GM10248 (cell line): ENCODE results near the gene EAF2.

Experiments used
- CTCF ChIA-PET: fragments of 300-600 bp; sonication (Branson Sonifier 250); formaldehyde crosslinking; extraction: SDS; loops from one replicate; lab custom pipeline; 2021; ENCODE audit warnings: antibody characterized with exemption; lab: Yijun Ruan, JAX
- POLR2A ChIA-PET: fragments of 350-650 bp; sonication (Branson Sonifier 250); formaldehyde crosslinking; extraction: SDS; loops from one replicate; lab custom pipeline; 2020; ENCODE audit warnings: antibody characterized with exemption; lab: Yijun Ruan, JAX
- DNase-seq: peaks from one replicate; pipeline ENCODE4 v3.0.0; 2012; ENCODE audit errors: extremely low spot score
- CTCF ChIP-seq: IDR thresholded peaks from 2 replicates; pipeline ENCODE4 v1.5.1; 2012; ENCODE audit warnings: mild to moderate bottlenecking, low read depth; ENCODE audit errors: extremely low read depth, missing control alignments, control extremely low read depth

Gene EAF2

GRCh38 chr3:121895121-121895520 lies 60.1 kb downstream of the EAF2 start:
- DNase-seq: no peak
- POLR2A ChIA-PET: no interaction called here
- TF ChIP-seq CTCF: no peak
- CTCF ChIA-PET: interaction anchor here (1.2 to 1.8 kb wide), 2 partner anchors 14 to 418 kb away, joined by 3 to 4 read pairs; no protein-coding TSS in a partner anchor

DNA sequence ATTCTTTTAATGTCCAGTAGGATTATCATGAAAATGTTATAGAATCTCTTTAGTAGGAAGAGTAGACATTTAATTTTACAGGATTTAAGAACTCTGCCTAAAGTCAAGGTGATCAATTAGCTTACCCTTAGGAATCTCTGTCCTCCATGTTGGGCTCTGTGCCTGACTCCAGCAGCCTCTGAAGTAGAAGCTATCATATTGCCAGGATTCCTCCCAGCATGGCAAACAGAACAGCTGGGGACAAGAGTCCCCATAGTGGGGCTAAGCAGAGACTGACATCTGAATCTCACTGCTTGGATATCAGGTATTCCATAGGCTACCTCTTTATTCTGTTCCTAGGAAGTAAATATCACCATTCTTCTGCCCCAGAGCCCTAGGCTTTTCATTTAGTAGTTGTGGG lies 60.7 kb downstream of the EAF2 start:
- TF ChIP-seq CTCF: no peak
- POLR2A ChIA-PET: no interaction called here

DNA sequence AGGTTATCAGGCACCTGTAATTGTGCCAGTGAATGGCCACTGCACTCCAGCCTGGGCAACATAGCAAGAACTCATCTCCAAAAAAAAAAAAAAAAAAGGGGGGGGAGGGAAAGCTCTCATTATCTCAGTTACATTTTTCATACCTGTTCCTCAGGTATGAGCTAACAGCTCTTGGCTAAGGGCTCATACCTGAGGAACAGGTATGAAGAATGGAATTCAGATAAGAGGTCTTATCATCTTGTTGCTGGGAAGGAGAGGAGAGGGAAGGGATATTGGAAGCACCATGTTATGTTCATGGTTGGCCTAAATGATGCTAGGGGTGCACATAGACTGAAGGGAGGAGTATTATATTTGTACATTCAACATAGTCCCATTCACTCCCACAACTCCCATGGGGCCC lies 61.8 kb downstream of the EAF2 start:
- CTCF ChIA-PET: interaction anchor here (1.0 kb wide), 1 partner anchor 14 kb away, joined by 3 read pairs; no protein-coding TSS in a partner anchor

More for the DNA sequence above, 60.7 kb downstream of the EAF2 start:
- no peak for DNase-seq
- CTCF ChIA-PET: interaction anchor here (1.2 kb wide), 1 partner anchor 417 kb away, joined by 3 read pairs; no protein-coding TSS in a partner anchor

GRCh38 chr3:121897296-121897695 lies 62.3 kb downstream of the EAF2 start:
- ChIA-PET POLR2A (no interaction called here), CTCF (no interaction called here)
- DNase-seq: no peak
- no peak for TF ChIP-seq CTCF

More for the DNA sequence above, 61.8 kb downstream of the EAF2 start:
- POLR2A ChIA-PET: no interaction called here
- DNase-seq: no peak
- no peak for TF ChIP-seq CTCF

DNA sequence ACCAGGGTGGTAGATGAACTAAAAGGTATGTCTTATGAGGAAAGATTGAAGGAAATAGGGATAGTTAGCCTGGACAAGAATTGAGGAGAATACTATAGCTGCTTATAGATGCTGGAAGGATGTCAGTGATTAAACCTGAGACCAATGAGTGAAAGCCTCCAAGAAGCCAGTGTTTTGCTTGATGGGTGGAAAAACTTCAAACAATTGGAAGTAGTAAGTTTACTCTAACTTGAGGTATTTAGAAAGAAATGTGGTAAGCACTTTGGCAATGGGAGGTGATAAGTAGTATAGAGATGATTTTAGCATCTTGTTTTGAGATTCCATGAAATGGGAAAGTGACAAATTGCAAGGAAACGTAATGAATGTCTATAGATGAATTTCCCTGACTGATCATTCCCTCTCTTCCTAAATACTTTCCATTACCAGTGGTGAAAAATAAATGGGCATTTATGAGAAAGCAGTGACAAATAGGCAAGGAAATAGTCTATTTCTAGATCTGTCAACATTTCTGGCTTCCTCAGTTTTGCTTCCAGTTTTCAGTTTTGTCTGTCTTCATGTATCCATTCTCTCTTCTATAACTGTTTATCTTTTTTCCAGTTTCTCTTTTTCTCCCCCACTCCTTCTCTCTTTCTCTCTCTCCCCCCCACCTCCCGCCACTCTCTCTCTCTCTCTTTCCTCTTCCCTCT lies 78.4 kb downstream of the EAF2 start:
- no peak for DNase-seq
- ChIA-PET CTCF (interaction anchor here (2.3 kb wide), 1 partner anchor 8 kb away, joined by 5 read pairs; no protein-coding TSS in a partner anchor), POLR2A (no interaction called here)
- TF ChIP-seq CTCF: no peak

- POLR2A ChIA-PET: no interaction called here
- TF ChIP-seq CTCF: no peak
- no peak for DNase-seq
- CTCF ChIA-PET: no interaction called here
Measured at GRCh38 chr3:121914081-121914998, 79.3 kb downstream of the EAF2 start.
